OCI-LY3 (cell line): ENCODE data around the gene PRPF40B.

Experiments
- H2AFZ ChIP-seq: fragments of 200-600, 300-600 bp; shearing (Covaris generic); 2 replicates; pipeline ENCODE4 v1.6.0; 2014; ENCODE audit warnings: antibody characterized with exemption, low read depth, low read length
- H3K27ac ChIP-seq: fragments of 200-600, 300-600 bp; sonication (generic); 2 replicates; pipeline ENCODE4 v1.5.1; 2014; ENCODE audit warnings: mild to moderate bottlenecking, low read length, moderate library complexity, mixed read lengths
- H3K27me3 ChIP-seq: fragments of 200-600, 300-600 bp; sonication (generic); 2 replicates; pipeline ENCODE4 v1.6.1; 2014; ENCODE audit warnings: low read depth, low read length, mixed read lengths
- H3K36me3 ChIP-seq: fragments of 200-600, 300-600 bp; sonication (generic); replicated peaks from 2 replicates; pipeline ENCODE3; 2014; ENCODE audit warnings: low read depth, low read length, mixed read lengths
- H3K4me1 ChIP-seq: fragments of 300-600, 200-600 bp; sonication (generic); 2 replicates; pipeline ENCODE4 v1.6.1; 2014; ENCODE audit warnings: low read length, mixed read lengths
- H3K4me2 ChIP-seq: fragments of 200-600, 300-600 bp; sonication (generic); 2 replicates; pipeline ENCODE4 v1.6.1; 2014; ENCODE audit warnings: low read length, mixed read lengths
- H3K4me3 ChIP-seq: fragments of 300-600, 200-600 bp; sonication (generic); 2 replicates; pipeline ENCODE4 v1.5.1; 2014; ENCODE audit warnings: antibody characterized with exemption, mild to moderate bottlenecking, low read length, moderate library complexity
- H3K79me2 ChIP-seq: fragments of 300-600, 200-600 bp; shearing (Covaris generic); 2 replicates; pipeline ENCODE4 v1.6.1; 2014; ENCODE audit warnings: mild to moderate bottlenecking, low read length, mixed read lengths
- H3K9ac ChIP-seq: fragments of 300-600, 200-600 bp; shearing (Covaris generic); 2 replicates; pipeline ENCODE4 v1.6.0; 2014; ENCODE audit warnings: mild to moderate bottlenecking, low read length, moderate library complexity
- H3K9me3 ChIP-seq: fragments of 200-600, 300-600 bp; shearing (Covaris generic); 2 replicates; pipeline ENCODE4 v1.6.1; 2014; ENCODE audit warnings: low read length, mixed read lengths; ENCODE audit not compliant: insufficient read depth
- H4K20me1 ChIP-seq: fragments of 200-600, 300-600 bp; sonication (generic); 2 replicates; pipeline ENCODE4 v1.6.1; 2016; ENCODE audit warnings: low read length, mixed read lengths; ENCODE audit not compliant: insufficient read depth
- EZH2phosphoT487 ChIP-seq: fragments of 200-600 bp; shearing (Covaris generic); IDR thresholded peaks from 2 replicates; pipeline ENCODE4 v1.6.1; 2018; ENCODE audit warnings: antibody characterized with exemption, mixed run types, low read depth
- TF ChIP-seq, protein P1 (sequence below): fragments of 200-600, 300-600 bp; sonication (generic); IDR thresholded peaks from 2 replicates; pipeline ENCODE4 v1.5.1; 2014; ENCODE audit warnings: antibody characterized with exemption, low read length, low read depth

PRPF40B gene

DNA sequence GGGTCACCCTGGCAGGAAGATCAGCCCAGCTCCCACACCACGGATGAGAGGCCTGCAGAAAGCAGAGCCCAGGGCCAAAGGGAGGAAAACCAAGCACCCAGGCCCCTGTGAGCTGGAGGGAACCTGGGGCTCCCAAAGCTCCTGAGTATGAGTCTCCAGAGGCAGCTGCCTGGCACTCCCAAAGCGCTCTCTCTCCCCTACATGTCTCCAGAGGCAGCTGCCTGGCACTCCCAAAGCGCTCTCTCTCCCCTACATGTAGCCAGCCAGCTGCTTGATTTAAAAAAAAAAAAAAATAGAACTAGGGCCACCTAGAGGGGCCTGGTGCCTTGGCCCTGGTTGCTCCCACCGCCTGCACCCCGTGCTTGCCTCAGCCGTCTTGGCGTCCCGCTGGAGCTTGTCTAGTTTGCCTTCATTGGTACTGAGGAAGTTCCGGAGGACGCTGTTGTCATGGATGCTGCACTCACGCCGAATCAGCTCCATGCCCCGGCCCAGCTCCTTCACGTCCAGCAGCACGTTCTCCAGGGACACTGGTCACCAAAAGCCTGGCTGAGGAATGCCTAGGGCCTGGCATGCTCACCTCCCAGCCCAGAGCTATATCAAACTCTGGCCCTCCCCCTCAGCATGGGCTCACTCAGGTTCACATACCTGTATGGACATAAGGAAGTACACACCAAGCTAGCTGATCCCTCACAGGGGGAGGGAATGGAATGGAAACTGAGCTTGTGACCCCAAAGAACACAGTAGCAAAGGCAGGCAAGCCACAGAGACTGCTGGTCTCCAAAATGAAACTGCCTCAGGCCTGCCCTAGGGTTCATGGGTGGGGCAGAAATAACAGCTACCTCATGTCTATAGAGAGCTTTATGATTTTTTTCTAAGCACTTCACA, 24.7 kb downstream of the PRPF40B start:
- Histone ChIP-seq H3K4me1 (peaks cover 9% of the 10 kb centered on the region), H4K20me1 (no peaks in the 10 kb centered on the region), H3K27me3 (no peaks in the 10 kb centered on the region), H3K36me3 (peaks cover 84% of the 10 kb centered on the region), H2AFZ (no peak overlapping the region), H3K4me2 (no peak overlapping the region), H3K9ac (no peak overlapping the region), H3K9me3 (no peaks in the 10 kb centered on the region), H3K4me3 (no peak overlapping the region), H3K79me2 (no peaks in the 10 kb centered on the region), H3K27ac (no peak overlapping the region)
- TF ChIP-seq EZH2phosphoT487 = no peak
- TF ChIP-seq, protein P1, sequence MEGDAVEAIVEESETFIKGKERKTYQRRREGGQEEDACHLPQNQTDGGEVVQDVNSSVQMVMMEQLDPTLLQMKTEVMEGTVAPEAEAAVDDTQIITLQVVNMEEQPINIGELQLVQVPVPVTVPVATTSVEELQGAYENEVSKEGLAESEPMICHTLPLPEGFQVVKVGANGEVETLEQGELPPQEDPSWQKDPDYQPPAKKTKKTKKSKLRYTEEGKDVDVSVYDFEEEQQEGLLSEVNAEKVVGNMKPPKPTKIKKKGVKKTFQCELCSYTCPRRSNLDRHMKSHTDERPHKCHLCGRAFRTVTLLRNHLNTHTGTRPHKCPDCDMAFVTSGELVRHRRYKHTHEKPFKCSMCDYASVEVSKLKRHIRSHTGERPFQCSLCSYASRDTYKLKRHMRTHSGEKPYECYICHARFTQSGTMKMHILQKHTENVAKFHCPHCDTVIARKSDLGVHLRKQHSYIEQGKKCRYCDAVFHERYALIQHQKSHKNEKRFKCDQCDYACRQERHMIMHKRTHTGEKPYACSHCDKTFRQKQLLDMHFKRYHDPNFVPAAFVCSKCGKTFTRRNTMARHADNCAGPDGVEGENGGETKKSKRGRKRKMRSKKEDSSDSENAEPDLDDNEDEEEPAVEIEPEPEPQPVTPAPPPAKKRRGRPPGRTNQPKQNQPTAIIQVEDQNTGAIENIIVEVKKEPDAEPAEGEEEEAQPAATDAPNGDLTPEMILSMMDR = no peak

DNA sequence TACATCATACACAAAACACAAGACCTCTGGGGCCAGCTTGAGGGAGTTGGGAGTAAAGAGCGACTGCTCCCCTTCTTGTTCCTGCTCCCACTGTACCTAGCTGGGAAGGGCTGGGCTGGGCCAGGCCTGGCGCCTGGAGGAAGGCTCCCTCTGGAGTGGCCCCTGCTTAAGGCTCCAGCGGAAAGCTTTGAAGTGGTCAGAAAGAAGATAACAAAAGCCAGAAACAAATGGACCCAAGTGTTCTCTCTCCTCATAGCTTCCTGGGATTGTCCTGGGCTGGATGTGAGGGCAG, 25.3 kb downstream of the PRPF40B start:
- TF ChIP-seq, protein P1 = no peak
- no peak for TF ChIP-seq EZH2phosphoT487
- Histone ChIP-seq H4K20me1 (no peaks in the 10 kb centered on the region), H3K27me3 (no peaks in the 10 kb centered on the region), H3K36me3 (peaks cover 87% of the 10 kb centered on the region), H3K9ac (no peak overlapping the region), H2AFZ (no peak overlapping the region), H3K4me3 (no peak overlapping the region), H3K27ac (no peak overlapping the region), H3K79me2 (no peaks in the 10 kb centered on the region), H3K9me3 (no peaks in the 10 kb centered on the region), H3K4me1 (peaks cover 9% of the 10 kb centered on the region), H3K4me2 (no peak overlapping the region)

DNA sequence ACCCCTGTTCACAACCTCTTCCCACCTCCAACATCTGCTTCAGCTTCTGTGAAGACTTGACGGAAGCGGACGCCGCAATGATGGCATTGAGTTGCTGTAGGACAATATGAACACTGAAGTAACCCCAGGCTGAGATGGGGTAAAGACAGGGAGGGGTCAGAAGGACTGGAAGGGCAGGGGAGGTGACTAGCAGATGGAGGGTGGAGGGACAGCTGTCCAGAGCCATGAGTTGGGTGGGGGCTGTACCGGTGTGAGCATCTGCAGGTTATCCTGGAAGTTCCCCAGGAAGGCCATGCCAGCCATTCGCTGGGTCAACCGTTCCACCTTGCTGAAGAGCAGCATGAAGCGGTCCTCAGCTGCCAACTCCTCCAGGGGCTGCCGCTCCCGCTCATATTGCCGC, 26.1 kb downstream of the PRPF40B start:
- Histone ChIP-seq H3K4me2 (no peak overlapping the region), H3K4me1 (peaks cover 9% of the 10 kb centered on the region), H3K27me3 (no peaks in the 10 kb centered on the region), H3K9me3 (no peaks in the 10 kb centered on the region), H3K79me2 (no peaks in the 10 kb centered on the region), H2AFZ (no peak overlapping the region), H3K4me3 (no peak overlapping the region), H3K27ac (no peak overlapping the region), H4K20me1 (no peaks in the 10 kb centered on the region), H3K9ac (no peak overlapping the region), H3K36me3 (peaks cover 87% of the 10 kb centered on the region)
- no peak for TF ChIP-seq EZH2phosphoT487
- TF ChIP-seq, protein P1 = no peak

DNA sequence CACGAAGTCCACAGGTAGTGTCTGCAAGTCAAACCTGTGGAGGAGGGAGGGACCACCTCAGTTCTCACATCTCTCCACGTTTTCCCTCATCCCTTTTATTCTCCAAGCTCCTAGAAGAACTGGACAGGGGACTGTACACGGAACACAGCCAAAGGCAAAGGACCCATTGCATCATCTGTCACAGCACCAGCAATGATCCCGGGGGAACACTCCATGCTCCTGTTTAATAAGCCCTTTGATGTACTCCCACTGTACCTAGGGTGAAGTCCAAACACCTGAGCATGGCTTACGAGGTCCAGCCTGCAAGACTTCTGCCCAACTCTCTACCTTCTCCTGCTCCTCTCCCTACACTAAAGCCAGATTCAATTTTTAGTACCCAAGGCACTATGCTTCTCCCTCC, 26.5 kb downstream of the PRPF40B start:
- H3K79me2 ChIP-seq = no peaks in the 10 kb centered on the region
- H3K9me3 ChIP-seq = no peaks in the 10 kb centered on the region
- peaks cover 89% of the 10 kb centered on the region for H3K36me3 ChIP-seq
- no peak overlapping the region for H3K27ac ChIP-seq
- no peak overlapping the region for H3K4me2 ChIP-seq
- no peaks in the 10 kb centered on the region for H3K27me3 ChIP-seq
- no peak overlapping the region for H3K9ac ChIP-seq
- no peak overlapping the region for H2AFZ ChIP-seq
- H3K4me3 ChIP-seq = no peak overlapping the region
- TF ChIP-seq, protein P1 = no peak
- no peak for TF ChIP-seq EZH2phosphoT487
- H4K20me1 ChIP-seq = no peaks in the 10 kb centered on the region
- H3K4me1 ChIP-seq = peaks cover 6% of the 10 kb centered on the region
